Measurements from ENCODE around the gene ME1.

Gene ME1

GRCh38 chr6:83199863-83200225, 231.0 kb downstream of the ME1 start:
- Histone ChIP-seq H2BK5ac (ENCODE audit: low read length) (no peak overlapping the region), H3K4me1 (ENCODE audit: control insufficient read depth, low read depth, low read length) (no peaks in the 10 kb centered on the region), H3K27ac (ENCODE audit: low read depth, low read length) (no peak overlapping the region), H4K5ac (ENCODE audit: low read length) (no peak overlapping the region), H3K79me2 (ENCODE audit: control insufficient read depth, insufficient read depth, low read length) (no peaks in the 10 kb centered on the region), H3K23ac (ENCODE audit: low read length) (no peak overlapping the region), H2AK5ac (ENCODE audit: low read length) (no peak overlapping the region), H3K4ac (ENCODE audit: low read depth, low read length) (no peak overlapping the region), H4K8ac (ENCODE audit: low read depth, low read length) (no peak overlapping the region), H3K27me3 (ENCODE audit: insufficient read depth, low read length, poor library complexity) (no peaks in the 10 kb centered on the region), H3K36me3 (ENCODE audit: control insufficient read depth, insufficient read depth, low read length) (no peaks in the 10 kb centered on the region), H3K79me1 (ENCODE audit: low read length) (no peaks in the 10 kb centered on the region), H3K9ac (ENCODE audit: low read length) (no peak overlapping the region), H3K4me3 (ENCODE audit: low read length) (no peak overlapping the region), H3K4me2 (ENCODE audit: low read length) (no peak overlapping the region), H3K18ac (ENCODE audit: low read length) (no peak overlapping the region), H2BK120ac (ENCODE audit: low read depth, low read length) (no peak overlapping the region), H3K56ac (ENCODE audit: low read length) (no peak overlapping the region), H2BK15ac (replicated peaks; ENCODE audit: low read depth) (no peak overlapping the region)
- WGBS (ENCODE audit: extremely low coverage, insufficient coverage, low lambda C conversion rate): no CpG with 5 or more reads among the region's 2 CpGs
- DNase-seq: no peak

GRCh38 chr6:83199173-83199862, 231.5 kb downstream of the ME1 start:
- no CpG with 5 or more reads among the region's 5 CpGs for WGBS (ENCODE audit: extremely low coverage, insufficient coverage, low lambda C conversion rate)
- no peak overlapping the region for H2BK5ac ChIP-seq (ENCODE audit: low read length)
- H3K36me3 ChIP-seq (ENCODE audit: control insufficient read depth, insufficient read depth, low read length): no peaks in the 10 kb centered on the region
- H3K56ac ChIP-seq (ENCODE audit: low read length): no peak overlapping the region
- H3K4me2 ChIP-seq (ENCODE audit: low read length): no peak overlapping the region
- H4K8ac ChIP-seq (ENCODE audit: low read depth, low read length): no peak overlapping the region
- H2BK120ac ChIP-seq (ENCODE audit: low read depth, low read length): no peak overlapping the region
- H3K27ac ChIP-seq (ENCODE audit: low read depth, low read length): no peak overlapping the region
- no peaks in the 10 kb centered on the region for H3K27me3 ChIP-seq (ENCODE audit: insufficient read depth, low read length, poor library complexity)
- no peak overlapping the region for H3K4me3 ChIP-seq (ENCODE audit: low read length)
- no peaks in the 10 kb centered on the region for H3K79me2 ChIP-seq (ENCODE audit: control insufficient read depth, insufficient read depth, low read length)
- no peak overlapping the region for H4K5ac ChIP-seq (ENCODE audit: low read length)
- no peak overlapping the region for H3K18ac ChIP-seq (ENCODE audit: low read length)
- no peaks in the 10 kb centered on the region for H3K79me1 ChIP-seq (ENCODE audit: low read length)
- H3K4me1 ChIP-seq (ENCODE audit: control insufficient read depth, low read depth, low read length): no peaks in the 10 kb centered on the region
- no peak overlapping the region for H3K4ac ChIP-seq (ENCODE audit: low read depth, low read length)
- H3K23ac ChIP-seq (ENCODE audit: low read length): no peak overlapping the region
- H3K9ac ChIP-seq (ENCODE audit: low read length): no peak overlapping the region
- no peak overlapping the region for H2AK5ac ChIP-seq (ENCODE audit: low read length)
- DNase-seq: no peak
- no peak overlapping the region for H2BK15ac ChIP-seq (replicated peaks; ENCODE audit: low read depth)

- no peak overlapping the region for H4K8ac ChIP-seq (ENCODE audit: low read depth, low read length)
- H2BK120ac ChIP-seq (ENCODE audit: low read depth, low read length): no peak overlapping the region
- H3K27me3 ChIP-seq (ENCODE audit: insufficient read depth, low read length, poor library complexity): no peaks in the 10 kb centered on the region
- H3K18ac ChIP-seq (ENCODE audit: low read length): no peak overlapping the region
- no peak overlapping the region for H3K4me3 ChIP-seq (ENCODE audit: low read length)
- H3K4me2 ChIP-seq (ENCODE audit: low read length): no peak overlapping the region
- H3K4ac ChIP-seq (ENCODE audit: low read depth, low read length): no peak overlapping the region
- no peak overlapping the region for H3K56ac ChIP-seq (ENCODE audit: low read length)
- H2BK5ac ChIP-seq (ENCODE audit: low read length): no peak overlapping the region
- no CpG with 5 or more reads among the region's 4 CpGs for WGBS (ENCODE audit: extremely low coverage, insufficient coverage, low lambda C conversion rate)
- DNase-seq: no peak
- no peaks in the 10 kb centered on the region for H3K36me3 ChIP-seq (ENCODE audit: control insufficient read depth, insufficient read depth, low read length)
- no peak overlapping the region for H3K27ac ChIP-seq (ENCODE audit: low read depth, low read length)
- H3K79me1 ChIP-seq (ENCODE audit: low read length): no peaks in the 10 kb centered on the region
- no peak overlapping the region for H3K23ac ChIP-seq (ENCODE audit: low read length)
- H3K9ac ChIP-seq (ENCODE audit: low read length): no peak overlapping the region
- H2AK5ac ChIP-seq (ENCODE audit: low read length): no peak overlapping the region
- no peak overlapping the region for H4K5ac ChIP-seq (ENCODE audit: low read length)
- no peak overlapping the region for H2BK15ac ChIP-seq (replicated peaks; ENCODE audit: low read depth)
- no peaks in the 10 kb centered on the region for H3K79me2 ChIP-seq (ENCODE audit: control insufficient read depth, insufficient read depth, low read length)
- H3K4me1 ChIP-seq (ENCODE audit: control insufficient read depth, low read depth, low read length): no peaks in the 10 kb centered on the region
Measured at GRCh38 chr6:83198486-83199172, 232.2 kb downstream of the ME1 start.

- H2AK5ac ChIP-seq (ENCODE audit: low read length): no peak overlapping the region
- H2BK5ac ChIP-seq (ENCODE audit: low read length): no peak overlapping the region
- peak; percentile 77 for DNase-seq
- H3K4me1 ChIP-seq (ENCODE audit: control insufficient read depth, low read depth, low read length): peaks cover 4% of the 10 kb centered on the region
- no peak overlapping the region for H4K5ac ChIP-seq (ENCODE audit: low read length)
- H3K9ac ChIP-seq (ENCODE audit: low read length): peak overlapping the region; percentile 83
- H3K36me3 ChIP-seq (ENCODE audit: control insufficient read depth, insufficient read depth, low read length): peaks cover 2% of the 10 kb centered on the region
- no peak overlapping the region for H3K4ac ChIP-seq (ENCODE audit: low read depth, low read length)
- H3K23ac ChIP-seq (ENCODE audit: low read length): peak overlapping the region; percentile 60
- H3K18ac ChIP-seq (ENCODE audit: low read length): peak overlapping the region; percentile 83
- H3K4me3 ChIP-seq (ENCODE audit: low read length): peak overlapping the region; percentile 73
- peaks cover 24% of the 10 kb centered on the region for H3K79me2 ChIP-seq (ENCODE audit: control insufficient read depth, insufficient read depth, low read length)
- WGBS (ENCODE audit: extremely low coverage, insufficient coverage, low lambda C conversion rate): no CpG with 5 or more reads among the region's 44 CpGs
- peak overlapping the region; percentile 67 for H3K27ac ChIP-seq (ENCODE audit: low read depth, low read length)
- H3K27me3 ChIP-seq (ENCODE audit: insufficient read depth, low read length, poor library complexity): no peaks in the 10 kb centered on the region
- peaks cover 10% of the 10 kb centered on the region for H3K79me1 ChIP-seq (ENCODE audit: low read length)
- peak overlapping the region; percentile 74 for H3K4me2 ChIP-seq (ENCODE audit: low read length)
- H2BK15ac ChIP-seq (replicated peaks; ENCODE audit: low read depth): no peak overlapping the region
- no peak overlapping the region for H2BK120ac ChIP-seq (ENCODE audit: low read depth, low read length)
- no peak overlapping the region for H4K8ac ChIP-seq (ENCODE audit: low read depth, low read length)
- peak overlapping the region; percentile 85 for H3K56ac ChIP-seq (ENCODE audit: low read length)
Measured at GRCh38 chr6:83193747-83194566, 236.9 kb downstream of the ME1 start.

- no peak within 1 kb of the TSS for H4K8ac ChIP-seq (ENCODE audit: low read depth, low read length)
- peak within 1 kb of the TSS; percentile 99 for H3K56ac ChIP-seq (ENCODE audit: low read length)
- peak; percentile 94 for DNase-seq
- peak within 1 kb of the TSS; percentile 70 for H2BK5ac ChIP-seq (ENCODE audit: low read length)
- peak within 1 kb of the TSS; percentile 77 for H3K4me2 ChIP-seq (ENCODE audit: low read length)
- peak within 1 kb of the TSS; percentile 67 for H3K27ac ChIP-seq (ENCODE audit: low read depth, low read length)
- peak within 1 kb of the TSS; percentile 83 for H3K18ac ChIP-seq (ENCODE audit: low read length)
- H3K27me3 ChIP-seq (ENCODE audit: insufficient read depth, low read length, poor library complexity): no peaks in the 10 kb centered on the region
- no peak within 1 kb of the TSS for H2AK5ac ChIP-seq (ENCODE audit: low read length)
- no peak within 1 kb of the TSS for H4K5ac ChIP-seq (ENCODE audit: low read length)
- no CpG with 5 or more reads among the region's 88 CpGs for WGBS (ENCODE audit: extremely low coverage, insufficient coverage, low lambda C conversion rate)
- H3K4me1 ChIP-seq (ENCODE audit: control insufficient read depth, low read depth, low read length): peaks cover 4% of the 10 kb centered on the region
- peaks cover 24% of the 10 kb centered on the region for H3K79me2 ChIP-seq (ENCODE audit: control insufficient read depth, insufficient read depth, low read length)
- H2BK15ac ChIP-seq (replicated peaks; ENCODE audit: low read depth): no peak within 1 kb of the TSS
- H3K79me1 ChIP-seq (ENCODE audit: low read length): peaks cover 10% of the 10 kb centered on the region
- H2BK120ac ChIP-seq (ENCODE audit: low read depth, low read length): no peak within 1 kb of the TSS
- peak within 1 kb of the TSS; percentile 93 for H3K4me3 ChIP-seq (ENCODE audit: low read length)
- H3K23ac ChIP-seq (ENCODE audit: low read length): peak within 1 kb of the TSS; percentile 60
- H3K4ac ChIP-seq (ENCODE audit: low read depth, low read length): peak within 1 kb of the TSS; percentile 84
- H3K9ac ChIP-seq (ENCODE audit: low read length): peak within 1 kb of the TSS; percentile 98
- H3K36me3 ChIP-seq (ENCODE audit: control insufficient read depth, insufficient read depth, low read length): peaks cover 2% of the 10 kb centered on the region
Measured at GRCh38 chr6:83192871-83193746, 237.7 kb downstream of the ME1 start, which contains the start of the genes PGM3 and RWDD2A. TSS of gene PGM3 (minus strand) at chr6:83193265. CDS start at chr6:83191012, 2,253 bp downstream. TSS of gene RWDD2A (plus strand) at chr6:83193357. CDS start at chr6:83194452, 1,095 bp downstream.

Data from mesendoderm (in vitro differentiated cells).